Activated CD8-positive, alpha-beta T cell treated with anti-CD3 and anti-CD28 coated beads, Interleukin-2, amount 10 ng/mL, durations not matched to agents 7 days and 5 days (primary cell): ENCODE results near the gene RIMBP2. TPM values are rescaled to one million over a fixed set of nuclear protein-coding genes. Genes with fewer than 3 reads are reported as not detected.

Experiments
- ATAC-seq: fragments of 150-1000 bp; cut with Tn5 transposase; one replicate; pipeline ENCODE4 v1.10.0; 2021; ENCODE audit warnings: moderate library complexity
- CTCF ChIA-PET: fragments of 350-600 bp; sonication (Branson Sonifier 250); formaldehyde crosslinking; loops from one replicate; lab custom pipeline; 2021; ENCODE audit warnings: antibody characterized with exemption; lab: Charles Lee
- POLR2A ChIA-PET: fragments of 350-600 bp; sonication (Branson Sonifier 250); formaldehyde crosslinking; loops from one replicate; lab custom pipeline; 2021; ENCODE audit warnings: antibody characterized with exemption; lab: Charles Lee
- DNase-seq: peaks from one replicate; pipeline ENCODE4 v3.0.0-alpha.2; 2020
- H3K27ac Mint-ChIP-seq: one replicate; pipeline ENCODE4 v1.8.0; 2021; ENCODE audit warnings: mild to moderate bottlenecking, mixed read lengths
- H3K27me3 Mint-ChIP-seq: one replicate; pipeline ENCODE4 v1.8.0; 2021; ENCODE audit warnings: low read depth, mixed read lengths
- H3K36me3 Mint-ChIP-seq: one replicate; pipeline ENCODE4 v1.8.0; 2021; ENCODE audit warnings: low read depth, mixed read lengths
- H3K4me1 Mint-ChIP-seq: one replicate; pipeline ENCODE4 v1.8.0; 2021; ENCODE audit warnings: low read depth, mixed read lengths
- H3K4me3 Mint-ChIP-seq: one replicate; pipeline ENCODE4 v1.8.0; 2021; ENCODE audit warnings: mild to moderate bottlenecking, mixed read lengths
- H3K9me3 Mint-ChIP-seq: one replicate; pipeline ENCODE4 v1.8.0; 2022; ENCODE audit warnings: mixed read lengths; ENCODE audit not compliant: insufficient read depth
- total RNA-seq, 2 experiments: library from RNA; stranded (reverse); gene quantifications; one replicate each; pipeline ENCODE4 v1.2.3, GENCODE V29; 2021

RIMBP2 gene
- total RNA-seq, 2 experiments from 2014 or later = not detected

- Mint-ChIP-seq H3K36me3 (no peaks in the 10 kb centered on the region), H3K27me3 (no peaks in the 10 kb centered on the region), H3K27ac (no peak overlapping the region), H3K4me3 (no peak overlapping the region), H3K4me1 (no peaks in the 10 kb centered on the region), H3K9me3 (no peaks in the 10 kb centered on the region)
- ChIA-PET CTCF (no interaction called here), POLR2A (no interaction called here)
- ATAC-seq (no peak), DNase-seq (no peak)
These were observed 192.1 kb downstream of the RIMBP2 start for GRCh38 chr12:130523863-130524614.

DNA sequence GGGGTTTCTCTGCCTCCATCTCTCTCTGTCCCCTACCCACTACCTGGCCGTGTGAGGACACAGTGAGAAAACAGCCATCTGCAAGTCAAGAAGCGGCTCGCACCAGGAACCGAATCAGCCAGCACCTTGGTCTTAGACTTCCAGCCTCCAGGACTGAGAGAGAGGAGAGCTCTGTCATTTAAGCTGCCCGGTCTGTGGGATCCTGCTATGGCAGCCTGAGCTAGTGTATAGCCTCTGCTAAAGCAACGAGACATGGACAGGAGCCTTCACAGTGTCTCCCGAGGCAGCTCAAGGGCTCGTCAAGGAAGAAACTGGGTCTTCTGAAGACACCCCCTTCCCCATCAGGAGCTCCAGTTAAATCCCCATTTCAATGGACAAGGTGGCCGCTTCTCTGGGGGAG lies 192.9 kb downstream of the RIMBP2 start:
- Mint-ChIP-seq H3K9me3 (no peaks in the 10 kb centered on the region), H3K4me1 (no peaks in the 10 kb centered on the region), H3K4me3 (no peak overlapping the region), H3K27ac (no peak overlapping the region), H3K27me3 (no peaks in the 10 kb centered on the region), H3K36me3 (no peaks in the 10 kb centered on the region)
- no peak for ATAC-seq
- CTCF ChIA-PET = no interaction called here
- no peak for DNase-seq
- POLR2A ChIA-PET = no interaction called here

DNA sequence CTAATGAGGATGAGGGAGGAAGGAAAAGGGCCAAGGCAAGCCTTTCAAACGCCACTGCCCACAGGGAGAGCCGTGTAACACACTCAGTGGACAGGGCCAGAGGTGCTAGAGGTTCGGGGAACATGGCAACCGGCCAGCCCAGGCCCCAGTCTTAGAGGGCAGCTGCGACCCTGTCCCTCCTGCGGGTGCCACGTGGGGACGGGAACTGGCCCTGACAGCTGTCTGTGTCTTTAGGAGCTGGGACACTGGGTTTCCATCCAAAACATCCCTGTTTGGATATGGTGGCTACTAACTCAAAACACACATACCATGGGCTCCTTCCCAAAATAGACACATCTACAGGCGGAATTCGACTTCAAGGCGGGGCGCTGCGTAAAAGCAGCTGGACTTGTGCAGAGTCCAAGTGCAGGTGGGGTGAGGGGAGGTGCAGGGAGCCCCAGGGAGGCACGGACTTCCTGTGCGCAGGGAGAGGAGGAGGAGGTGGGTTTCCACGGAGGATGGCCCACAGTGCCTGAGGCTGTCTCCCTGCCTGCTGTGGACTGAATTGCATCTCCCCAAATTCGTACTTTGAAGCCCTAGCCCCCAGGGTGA lies 193.8 kb downstream of the RIMBP2 start:
- Mint-ChIP-seq H3K4me1 (no peaks in the 10 kb centered on the region), H3K4me3 (no peak overlapping the region), H3K27me3 (no peaks in the 10 kb centered on the region), H3K36me3 (no peaks in the 10 kb centered on the region), H3K9me3 (no peaks in the 10 kb centered on the region), H3K27ac (no peak overlapping the region)
- ChIA-PET CTCF (no interaction called here), POLR2A (no interaction called here)
- DNase-seq (no peak), ATAC-seq (no peak)

DNA sequence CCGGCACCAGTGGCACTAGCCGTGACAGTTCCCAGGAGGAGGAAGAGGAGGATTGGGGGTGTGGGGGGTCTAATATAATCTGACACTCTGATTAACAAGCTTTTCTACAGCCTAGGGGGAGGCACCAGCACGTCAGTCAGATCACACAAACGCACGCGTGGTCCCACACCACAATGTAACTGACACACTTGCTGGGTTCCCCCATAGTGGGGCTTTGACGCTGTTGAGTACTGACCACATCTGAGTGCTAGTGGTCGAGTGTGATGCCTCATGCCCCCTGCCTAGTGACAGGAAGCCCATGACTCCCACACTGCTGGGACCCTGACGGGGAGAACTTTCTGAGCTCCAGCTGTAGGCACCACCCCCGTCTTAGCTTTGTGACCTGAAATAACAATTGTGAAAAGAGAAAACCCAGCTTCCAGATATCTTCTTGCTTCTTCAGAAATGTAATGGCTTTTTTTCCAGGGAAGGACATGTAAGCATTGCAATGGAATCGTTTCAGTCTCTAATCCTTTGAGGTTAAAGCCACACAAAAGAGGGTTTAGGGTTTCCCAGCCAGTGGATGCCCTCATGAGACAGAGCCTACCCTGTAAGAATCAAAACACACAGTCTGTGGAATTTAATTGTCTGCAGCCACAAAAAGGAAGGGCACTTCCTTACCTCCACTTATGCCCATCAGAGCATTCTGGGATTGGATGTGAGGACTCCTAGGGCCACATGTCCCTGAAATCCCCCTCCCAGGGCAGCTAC lies 194.5 kb downstream of the RIMBP2 start:
- H3K27ac Mint-ChIP-seq = no peak overlapping the region
- ChIA-PET POLR2A (no interaction called here), CTCF (no interaction called here)
- H3K36me3 Mint-ChIP-seq = no peaks in the 10 kb centered on the region
- H3K9me3 Mint-ChIP-seq = no peaks in the 10 kb centered on the region
- no peak overlapping the region for H3K4me3 Mint-ChIP-seq
- DNase-seq = no peak
- H3K27me3 Mint-ChIP-seq = no peaks in the 10 kb centered on the region
- ATAC-seq = no peak
- no peaks in the 10 kb centered on the region for H3K4me1 Mint-ChIP-seq

DNA sequence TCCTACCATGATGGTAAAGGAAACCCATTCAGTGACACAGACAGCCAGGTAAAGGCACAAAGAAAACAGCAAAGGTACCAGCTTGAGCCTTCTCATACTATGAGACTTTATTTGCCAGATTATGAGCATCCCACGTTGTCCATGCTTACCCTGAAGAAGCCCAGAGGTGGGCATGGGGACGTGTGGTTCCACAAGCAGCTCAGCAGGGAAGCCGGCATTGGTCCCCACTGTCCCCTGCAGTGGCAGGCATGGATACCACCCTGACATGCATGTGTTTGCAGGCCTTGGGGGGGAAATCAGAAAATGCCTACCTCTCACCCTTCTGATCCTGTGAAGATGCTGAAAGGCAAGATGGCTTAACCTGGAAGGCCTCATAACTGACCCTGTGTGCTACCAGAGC lies 195.3 kb downstream of the RIMBP2 start:
- Mint-ChIP-seq H3K36me3 (no peaks in the 10 kb centered on the region), H3K27ac (no peak overlapping the region), H3K9me3 (no peaks in the 10 kb centered on the region), H3K27me3 (no peaks in the 10 kb centered on the region), H3K4me1 (no peaks in the 10 kb centered on the region), H3K4me3 (no peak overlapping the region)
- POLR2A ChIA-PET = no interaction called here
- DNase-seq = no peak
- no peak for ATAC-seq
- CTCF ChIA-PET = no interaction called here

- H3K9me3 Mint-ChIP-seq = no peaks in the 10 kb centered on the region
- no peaks in the 10 kb centered on the region for H3K36me3 Mint-ChIP-seq
- H3K27ac Mint-ChIP-seq = no peak overlapping the region
- ChIA-PET CTCF (no interaction called here), POLR2A (no interaction called here)
- H3K4me3 Mint-ChIP-seq = no peak overlapping the region
- no peaks in the 10 kb centered on the region for H3K27me3 Mint-ChIP-seq
- DNase-seq (no peak), ATAC-seq (no peak)
- H3K4me1 Mint-ChIP-seq = no peaks in the 10 kb centered on the region
These were observed 198.5 kb downstream of the RIMBP2 start for GRCh38 chr12:130517588-130517987.

GRCh38 chr12:130514149-130514551 lies 201.9 kb downstream of the RIMBP2 start:
- no peaks in the 10 kb centered on the region for H3K36me3 Mint-ChIP-seq
- no peaks in the 10 kb centered on the region for H3K27me3 Mint-ChIP-seq
- ChIA-PET CTCF (no interaction called here), POLR2A (no interaction called here)
- H3K27ac Mint-ChIP-seq = no peak overlapping the region
- H3K9me3 Mint-ChIP-seq = no peaks in the 10 kb centered on the region
- no peaks in the 10 kb centered on the region for H3K4me1 Mint-ChIP-seq
- no peak for DNase-seq
- no peak for ATAC-seq
- no peak overlapping the region for H3K4me3 Mint-ChIP-seq

DNA sequence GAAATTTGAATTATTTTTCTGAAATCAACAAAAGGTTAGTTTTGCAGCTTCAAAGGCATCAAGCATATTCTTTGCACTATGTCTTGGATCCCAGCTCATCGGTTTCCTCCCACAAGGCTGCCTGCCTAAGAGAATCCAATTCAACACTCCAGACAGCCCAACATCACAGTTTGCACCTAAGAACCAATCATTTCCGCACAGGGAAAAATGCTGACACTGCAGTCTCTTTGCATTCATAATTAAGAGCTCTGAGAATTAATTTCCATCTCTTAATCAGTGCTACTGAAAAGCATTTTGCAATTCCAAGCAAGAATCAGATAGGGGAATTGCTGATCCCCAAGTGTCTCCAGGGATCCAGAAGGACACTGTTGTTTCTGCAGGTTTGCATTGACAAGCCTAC lies 202.5 kb downstream of the RIMBP2 start:
- H3K27me3 Mint-ChIP-seq = no peaks in the 10 kb centered on the region
- no peaks in the 10 kb centered on the region for H3K9me3 Mint-ChIP-seq
- no peaks in the 10 kb centered on the region for H3K36me3 Mint-ChIP-seq
- ATAC-seq (no peak), DNase-seq (no peak)
- H3K4me3 Mint-ChIP-seq = no peak overlapping the region
- H3K4me1 Mint-ChIP-seq = no peaks in the 10 kb centered on the region
- CTCF ChIA-PET = no interaction called here
- no peak overlapping the region for H3K27ac Mint-ChIP-seq
- POLR2A ChIA-PET = no interaction called here

DNA sequence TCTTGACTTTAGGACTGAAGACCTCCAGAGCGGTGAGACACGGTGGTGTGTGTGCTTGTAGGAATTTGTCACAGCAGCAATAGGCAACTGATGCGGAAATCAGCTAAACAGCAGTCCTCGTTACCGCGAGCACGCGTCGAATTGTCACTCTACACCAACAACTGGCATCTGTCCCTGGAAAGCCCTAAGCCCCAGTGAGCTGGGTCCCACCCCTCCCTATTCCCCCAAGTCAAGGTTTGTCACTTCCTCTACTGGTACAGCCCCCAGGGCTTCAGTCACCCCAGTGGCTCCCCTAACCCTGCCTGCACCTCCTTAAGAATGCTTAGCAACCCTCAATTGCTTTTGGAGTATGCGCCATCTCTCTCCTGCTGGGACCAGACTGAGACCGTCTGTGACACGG lies 204.8 kb downstream of the RIMBP2 start:
- ATAC-seq (no peak), DNase-seq (no peak)
- Mint-ChIP-seq H3K27ac (no peak overlapping the region), H3K27me3 (no peaks in the 10 kb centered on the region), H3K4me3 (no peak overlapping the region), H3K4me1 (no peaks in the 10 kb centered on the region), H3K9me3 (no peaks in the 10 kb centered on the region), H3K36me3 (no peaks in the 10 kb centered on the region)
- CTCF ChIA-PET = no interaction called here
- POLR2A ChIA-PET = no interaction called here

DNA sequence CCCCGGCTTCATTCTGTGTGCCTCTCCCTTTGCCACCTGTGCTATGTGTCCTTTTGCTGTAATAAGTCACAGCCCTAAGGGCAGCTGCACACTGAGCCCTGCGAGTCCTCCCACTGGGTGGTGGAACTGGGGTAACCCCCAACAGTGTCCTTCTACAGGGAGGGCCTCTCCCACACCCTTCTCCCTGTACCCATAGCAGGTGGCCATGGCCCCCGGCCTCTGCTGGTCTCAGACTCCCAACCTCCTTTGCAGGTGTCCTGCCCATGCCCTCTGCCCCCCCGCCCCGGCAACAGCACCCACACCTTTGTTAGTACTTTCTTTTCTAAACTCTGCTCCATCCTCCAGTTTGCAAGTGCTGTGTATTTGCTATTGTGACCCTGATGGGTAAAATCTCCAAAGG lies 206.6 kb downstream of the RIMBP2 start:
- no peak for ATAC-seq
- POLR2A ChIA-PET = no interaction called here
- DNase-seq = no peak

DNA sequence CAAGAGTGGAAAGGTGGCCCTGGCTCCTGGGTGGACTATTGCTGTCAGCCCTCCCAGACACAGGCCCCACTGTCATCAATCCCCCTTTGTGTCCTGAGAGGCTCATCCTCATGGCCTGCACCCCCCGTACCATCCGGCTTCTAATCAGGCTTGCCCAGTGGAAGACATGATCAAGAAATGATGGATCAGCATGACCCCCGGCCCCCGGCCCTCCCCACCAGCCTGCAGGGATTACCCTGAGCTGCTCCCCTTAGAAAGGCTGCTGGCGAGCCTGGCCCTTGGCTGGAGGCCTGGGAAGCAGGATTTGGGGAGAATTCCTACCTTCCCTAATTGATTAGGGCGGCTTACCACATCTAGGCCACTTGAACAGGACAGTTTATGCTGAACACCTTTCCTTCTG lies 207.3 kb downstream of the RIMBP2 start:
- POLR2A ChIA-PET = no interaction called here
- DNase-seq (no peak), ATAC-seq (no peak)
- no peak overlapping the region for H3K27ac Mint-ChIP-seq
- H3K4me3 Mint-ChIP-seq = no peak overlapping the region
- no peaks in the 10 kb centered on the region for H3K9me3 Mint-ChIP-seq
- no peaks in the 10 kb centered on the region for H3K36me3 Mint-ChIP-seq
- CTCF ChIA-PET = no interaction called here
- no peaks in the 10 kb centered on the region for H3K27me3 Mint-ChIP-seq
- no peaks in the 10 kb centered on the region for H3K4me1 Mint-ChIP-seq

More for the DNA sequence above, 206.6 kb downstream of the RIMBP2 start:
- Mint-ChIP-seq H3K4me3 (no peak overlapping the region), H3K27me3 (no peaks in the 10 kb centered on the region), H3K9me3 (no peaks in the 10 kb centered on the region), H3K36me3 (no peaks in the 10 kb centered on the region), H3K4me1 (no peaks in the 10 kb centered on the region), H3K27ac (no peak overlapping the region)
- CTCF ChIA-PET = no interaction called here

- Mint-ChIP-seq H3K36me3 (no peaks in the 10 kb centered on the region), H3K27me3 (no peaks in the 10 kb centered on the region), H3K9me3 (no peaks in the 10 kb centered on the region), H3K27ac (no peak overlapping the region), H3K4me1 (no peaks in the 10 kb centered on the region), H3K4me3 (no peak overlapping the region)
- DNase-seq = no peak
- ATAC-seq = no peak
- CTCF ChIA-PET = no interaction called here
- POLR2A ChIA-PET = no interaction called here
These were observed 207.8 kb downstream of the RIMBP2 start for GRCh38 chr12:130508318-130508717.
